OCI-LY3 (cell line): ENCODE measurements around the gene CCNF.

Experiments used
- H2AFZ ChIP-seq: fragments of 200-600, 300-600 bp; shearing (Covaris generic); 2 replicates; pipeline ENCODE4 v1.6.0; 2014; ENCODE audit warnings: antibody characterized with exemption, low read depth, low read length
- H3K27ac ChIP-seq: fragments of 200-600, 300-600 bp; sonication (generic); 2 replicates; pipeline ENCODE4 v1.5.1; 2014; ENCODE audit warnings: mild to moderate bottlenecking, low read length, moderate library complexity, mixed read lengths
- H3K27me3 ChIP-seq: fragments of 200-600, 300-600 bp; sonication (generic); 2 replicates; pipeline ENCODE4 v1.6.1; 2014; ENCODE audit warnings: low read depth, low read length, mixed read lengths
- H3K36me3 ChIP-seq: fragments of 200-600, 300-600 bp; sonication (generic); replicated peaks from 2 replicates; pipeline ENCODE3; 2014; ENCODE audit warnings: low read depth, low read length, mixed read lengths
- H3K4me1 ChIP-seq: fragments of 300-600, 200-600 bp; sonication (generic); 2 replicates; pipeline ENCODE4 v1.6.1; 2014; ENCODE audit warnings: low read length, mixed read lengths
- H3K4me2 ChIP-seq: fragments of 200-600, 300-600 bp; sonication (generic); 2 replicates; pipeline ENCODE4 v1.6.1; 2014; ENCODE audit warnings: low read length, mixed read lengths
- H3K4me3 ChIP-seq: fragments of 300-600, 200-600 bp; sonication (generic); 2 replicates; pipeline ENCODE4 v1.5.1; 2014; ENCODE audit warnings: antibody characterized with exemption, mild to moderate bottlenecking, low read length, moderate library complexity
- H3K79me2 ChIP-seq: fragments of 300-600, 200-600 bp; shearing (Covaris generic); 2 replicates; pipeline ENCODE4 v1.6.1; 2014; ENCODE audit warnings: mild to moderate bottlenecking, low read length, mixed read lengths
- H3K9ac ChIP-seq: fragments of 300-600, 200-600 bp; shearing (Covaris generic); 2 replicates; pipeline ENCODE4 v1.6.0; 2014; ENCODE audit warnings: mild to moderate bottlenecking, low read length, moderate library complexity
- H3K9me3 ChIP-seq: fragments of 200-600, 300-600 bp; shearing (Covaris generic); 2 replicates; pipeline ENCODE4 v1.6.1; 2014; ENCODE audit warnings: low read length, mixed read lengths; ENCODE audit not compliant: insufficient read depth
- H4K20me1 ChIP-seq: fragments of 200-600, 300-600 bp; sonication (generic); 2 replicates; pipeline ENCODE4 v1.6.1; 2016; ENCODE audit warnings: low read length, mixed read lengths; ENCODE audit not compliant: insufficient read depth
- CTCF ChIP-seq: fragments of 200-600, 300-600 bp; sonication (generic); IDR thresholded peaks from 2 replicates; pipeline ENCODE4 v1.5.1; 2014; ENCODE audit warnings: antibody characterized with exemption, low read length, low read depth
- EZH2phosphoT487 ChIP-seq: fragments of 200-600 bp; shearing (Covaris generic); IDR thresholded peaks from 2 replicates; pipeline ENCODE4 v1.6.1; 2018; ENCODE audit warnings: antibody characterized with exemption, mixed run types, low read depth

The CCNF gene

GRCh38 chr16:2398520-2398919 is 30.7 kb upstream of the CCNF start:
- TF ChIP-seq CTCF (no peak), EZH2phosphoT487 (no peak)
- Histone ChIP-seq H3K27ac (no peak overlapping the region), H3K79me2 (no peaks in the 10 kb centered on the region), H3K4me3 (no peak overlapping the region), H3K9me3 (no peaks in the 10 kb centered on the region), H3K4me2 (no peak overlapping the region), H2AFZ (no peak overlapping the region), H3K4me1 (no peaks in the 10 kb centered on the region), H3K36me3 (no peaks in the 10 kb centered on the region), H3K27me3 (peaks cover 7% of the 10 kb centered on the region; the same call in 1 of the 2 replicates), H4K20me1 (no peaks in the 10 kb centered on the region), H3K9ac (no peak overlapping the region)

DNA sequence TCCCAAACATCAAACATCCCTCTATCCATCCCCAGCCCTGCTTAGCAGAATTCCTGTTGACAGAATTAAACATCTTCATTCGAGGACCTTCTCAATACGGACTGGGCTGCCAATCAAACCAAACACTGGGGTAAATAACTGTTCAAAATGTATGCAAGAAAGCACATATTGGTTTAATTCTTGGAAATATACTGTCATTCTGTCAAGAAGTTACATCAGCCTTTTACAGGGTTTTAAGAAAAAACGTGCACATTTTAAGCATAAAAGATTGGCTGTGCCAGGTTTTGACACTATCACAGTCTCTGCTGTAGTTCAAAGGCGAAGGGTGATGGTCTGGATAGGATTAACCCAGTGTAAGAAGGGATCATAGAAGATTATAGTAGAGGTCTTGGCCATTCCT is 25.1 kb upstream of the CCNF start:
- Histone ChIP-seq H3K9me3 (no peaks in the 10 kb centered on the region), H3K36me3 (no peaks in the 10 kb centered on the region), H3K27me3 (no peaks in the 10 kb centered on the region), H4K20me1 (no peaks in the 10 kb centered on the region), H3K9ac (no peak overlapping the region), H3K4me1 (peaks cover 17% of the 10 kb centered on the region), H3K79me2 (no peaks in the 10 kb centered on the region), H3K4me3 (no peak overlapping the region), H3K4me2 (peak overlapping the region; percentile 15; the same call in 1 of the 2 replicates), H2AFZ (peak overlapping the region; percentile 5; the same call in 1 of the 2 replicates), H3K27ac (no peak overlapping the region)
- TF ChIP-seq EZH2phosphoT487 (no peak), CTCF (no peak)

DNA sequence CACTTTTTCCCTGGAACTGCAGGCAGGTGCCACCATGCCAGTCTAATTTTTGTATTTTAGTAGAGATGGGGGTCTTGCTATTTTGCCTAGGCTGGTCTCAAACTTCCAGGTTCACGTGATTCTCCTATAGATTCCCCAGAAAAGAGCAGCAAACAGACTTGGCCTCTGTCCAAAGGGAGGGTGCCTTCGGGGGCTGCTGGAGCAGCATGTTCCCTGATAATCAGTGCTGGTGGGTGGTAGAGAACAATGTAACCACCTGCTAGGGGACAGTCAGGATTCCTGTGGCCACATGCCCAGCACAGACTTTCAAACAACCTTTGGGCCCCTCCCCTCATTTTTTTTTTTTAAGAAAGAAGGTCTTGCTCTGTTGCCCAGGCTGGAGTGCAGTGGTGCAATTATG is 14.2 kb upstream of the CCNF start:
- H3K4me3 ChIP-seq, result no peak overlapping the region
- H3K27ac ChIP-seq, result no peak overlapping the region
- no peaks in the 10 kb centered on the region for H3K36me3 ChIP-seq
- H3K9ac ChIP-seq, result no peak overlapping the region
- H3K27me3 ChIP-seq, result peaks cover 11% of the 10 kb centered on the region; the same call in 1 of the 2 replicates
- no peaks in the 10 kb centered on the region for H3K9me3 ChIP-seq
- no peaks in the 10 kb centered on the region for H4K20me1 ChIP-seq
- H2AFZ ChIP-seq, result no peak overlapping the region
- no peaks in the 10 kb centered on the region for H3K79me2 ChIP-seq
- TF ChIP-seq CTCF (no peak), EZH2phosphoT487 (no peak)
- no peak overlapping the region for H3K4me2 ChIP-seq
- H3K4me1 ChIP-seq, result peaks cover 11% of the 10 kb centered on the region

- Histone ChIP-seq H3K4me2 (no peak overlapping the region), H3K27ac (no peak overlapping the region), H3K79me2 (no peaks in the 10 kb centered on the region), H2AFZ (no peak overlapping the region), H3K9ac (no peak overlapping the region), H3K36me3 (no peaks in the 10 kb centered on the region), H3K27me3 (0 out of 2 replicates have a peak, but pooled peaks cover 3% of the 10 kb centered on the region), H3K9me3 (no peaks in the 10 kb centered on the region), H3K4me1 (peaks cover 10% of the 10 kb centered on the region; the same call in 1 of the 2 replicates), H4K20me1 (no peaks in the 10 kb centered on the region), H3K4me3 (no peak overlapping the region)
- TF ChIP-seq EZH2phosphoT487 (no peak), CTCF (no peak)
These were observed 9.2 kb upstream of the CCNF start for GRCh38 chr16:2420035-2420434.
